AG08395 (cell line): ENCODE measurements around the gene MNAT1.
"Not testable (repeated sequence)": the region's sequence is repeated elsewhere in the genome, so short reads cannot be mapped to it uniquely, and the experiment has no call there.

Experiments used
- DNase-seq: peaks from one replicate; pipeline ENCODE4 v3.0.0; 2012; ENCODE audit warnings: mixed read lengths, low spot score

MNAT1 gene

GRCh38 chr14:60734465-60735242 is at the start of gene MNAT1:
MNAT1 (plus strand) TSS chr14:60734761; CDS start chr14:60734863, 102 bp downstream.
- DNase-seq, result peak; percentile 76

GRCh38 chr14:60686865-60687264 is 47.7 kb upstream of the MNAT1 start:
- no peak for DNase-seq

- DNase-seq, result no peak
These were observed 43.0 kb upstream of the MNAT1 start for GRCh38 chr14:60691383-60692113.

- no peak for DNase-seq
These were observed 39.2 kb upstream of the MNAT1 start for GRCh38 chr14:60695327-60695726.

- no peak for DNase-seq
These were observed 34.0 kb upstream of the MNAT1 start for GRCh38 chr14:60700598-60700997.

- no peak for DNase-seq
These were observed 29.5 kb upstream of the MNAT1 start for GRCh38 chr14:60705100-60705499.

- no peak for DNase-seq
These were observed 26.7 kb upstream of the MNAT1 start for GRCh38 chr14:60707858-60708257.

- no peak for DNase-seq
These were observed 24.1 kb upstream of the MNAT1 start for GRCh38 chr14:60710494-60710893.

GRCh38 chr14:60713513-60713912 is 21.0 kb upstream of the MNAT1 start:
- no peak for DNase-seq

GRCh38 chr14:60720391-60720790 is 14.2 kb upstream of the MNAT1 start:
- no peak for DNase-seq

- DNase-seq, result no peak
These were observed 13.6 kb upstream of the MNAT1 start for GRCh38 chr14:60720962-60721325.

- peak; percentile 29 for DNase-seq
These were observed 13.0 kb upstream of the MNAT1 start for GRCh38 chr14:60721326-60722106.

- DNase-seq, result no peak
These were observed 12.5 kb upstream of the MNAT1 start for GRCh38 chr14:60722107-60722356.

GRCh38 chr14:60722357-60723115 is 12.0 kb upstream of the MNAT1 start:
- peak; percentile 44 for DNase-seq

- DNase-seq, result peak; percentile 39
These were observed 11.2 kb upstream of the MNAT1 start for GRCh38 chr14:60723116-60723906.

GRCh38 chr14:60723907-60724618 is 10.5 kb upstream of the MNAT1 start, which contains the start of gene SIX4:
SIX4 (minus strand) TSS chr14:60724351; CDS start chr14:60724074, 277 bp downstream.
- peak; percentile 82 for DNase-seq

- not testable (repeated sequence) for DNase-seq
These were observed 3.3 kb upstream of the MNAT1 start for GRCh38 chr14:60731291-60731690.

GRCh38 chr14:60732840-60733483 is 1.6 kb upstream of the MNAT1 start:
- DNase-seq, result no peak

GRCh38 chr14:60735416-60735815 is 855 bp downstream of the MNAT1 start:
- DNase-seq, result no peak

- peak; percentile 48 for DNase-seq
These were observed 1.9 kb downstream of the MNAT1 start for GRCh38 chr14:60736494-60736893.
